Skeletal muscle tissue (tissue), 4 donors: Measurements from ENCODE around the gene COX6A2. TPM values are rescaled to one million over a fixed set of nuclear protein-coding genes. Genes with fewer than 3 reads are reported as not detected.

ENCODE experiments used
- H3K27ac ChIP-seq: one replicate; pipeline ENCODE4 v1.7.0; 2013; ENCODE audit warnings: mild to moderate bottlenecking, low read depth, low read length, inconsistent platforms
- H3K27me3 ChIP-seq, 3 donors: one replicate each; pipeline ENCODE4 v1.7.0; 2013; ENCODE audit warnings: low read length in 3 of 3; ENCODE audit not compliant: control insufficient read depth in 3 of 3, insufficient read depth in 3 of 3
- H3K36me3 ChIP-seq, 3 donors: one replicate each; pipeline ENCODE4 v1.7.0; 2013; ENCODE audit warnings: low read length in 3 of 3; ENCODE audit not compliant: control insufficient read depth in 3 of 3, insufficient read depth in 3 of 3
- H3K4me1 ChIP-seq, 3 donors: one replicate each; pipeline ENCODE4 v1.7.0; 2013; ENCODE audit warnings: low read length in 3 of 3, mild to moderate bottlenecking in 3 of 3; ENCODE audit not compliant: control insufficient read depth in 3 of 3, insufficient read depth in 3 of 3
- H3K4me3 ChIP-seq, 3 donors: one replicate each; pipeline ENCODE4 v1.7.0; 2013; ENCODE audit warnings: low read length in 3 of 3
- H3K9ac ChIP-seq, 3 donors: one replicate each; pipeline ENCODE4 v1.7.0; 2013; ENCODE audit warnings: low read length in 3 of 3, mild to moderate bottlenecking in 3 of 3, moderate library complexity in 2 of 3, low read depth in 1 of 3
- H3K9me3 ChIP-seq, 3 donors: one replicate each; pipeline ENCODE4 v1.7.0; 2013; ENCODE audit warnings: low read length in 3 of 3; ENCODE audit not compliant: control insufficient read depth in 3 of 3
- total RNA-seq: library from RNA; depleted of rRNA; stranded (reverse); fragments of >200 nt; gene quantifications from one replicate; pipeline ENCODE4 v1.2.3, GENCODE V29; 2014
- donor health status: Osteomylitis.

COX6A2 gene
- total RNA-seq, 1 donor from 2014 or later, result 49.1 TPM

- Histone ChIP-seq H3K36me3 (no peaks in the 10 kb centered on the region), H3K4me1 (peaks cover 0 to 11% (median 8%) of the 10 kb centered on the region in 3 donors), H3K9ac (no peak overlapping the region), H3K9me3 (no peaks in the 10 kb centered on the region), H3K4me3 (no peak overlapping the region), H3K27me3 (peaks cover 0 to 6% (median 0%) of the 10 kb centered on the region in 3 donors), H3K27ac (no peak overlapping the region)
Observed at GRCh38 chr16:31382485-31383161, 45.5 kb downstream of the COX6A2 start.

- no peak overlapping the region for H3K27ac ChIP-seq
- H3K27me3 ChIP-seq, result peaks cover 0 to 8% (median 0%) of the 10 kb centered on the region in 3 donors
- peaks cover 0 to 2% (median 0%) of the 10 kb centered on the region in 3 donors for H3K9me3 ChIP-seq
- no peak overlapping the region for H3K4me3 ChIP-seq
- H3K4me1 ChIP-seq, result peaks cover 0 to 3% (median 0%) of the 10 kb centered on the region in 3 donors
- H3K9ac ChIP-seq, result no peak overlapping the region
- no peaks in the 10 kb centered on the region for H3K36me3 ChIP-seq
Observed at GRCh38 chr16:31380201-31380600, 48.0 kb downstream of the COX6A2 start.

Other genes with a start within 250 kb of the COX6A2 start
- gene FUS, start 248.2 kb downstream of the COX6A2 start, total RNA-seq, result 40.2 TPM
- 27.1 TPM for gene PYCARD, start 225.6 kb downstream of the COX6A2 start, total RNA-seq
- gene TRIM72, start 214.2 kb downstream of the COX6A2 start, total RNA-seq, result 45.4 TPM
- gene PYDC1, start 211.2 kb downstream of the COX6A2 start, total RNA-seq, result not detected
- gene ITGAM, start 168.4 kb downstream of the COX6A2 start, total RNA-seq, result 8.4 TPM
- 1.0 TPM for gene ITGAX, start 73.2 kb downstream of the COX6A2 start, total RNA-seq
- gene ITGAD, start 35.0 kb downstream of the COX6A2 start, total RNA-seq, result under 0.01 TPM
- 0.52 TPM for gene ZNF843, start 14.4 kb upstream of the COX6A2 start, total RNA-seq
- 6.8 TPM for gene ARMC5, start 31.1 kb upstream of the COX6A2 start, total RNA-seq
- gene TGFB1I1, start 43.8 kb upstream of the COX6A2 start, total RNA-seq, result 30.8 TPM
- gene SLC5A2, start 54.8 kb upstream of the COX6A2 start, total RNA-seq, result not detected
- 30.8 TPM for gene RUSF1, start 80.0 kb upstream of the COX6A2 start, total RNA-seq
- 150 TPM for gene AHSP, start 99.5 kb upstream of the COX6A2 start, total RNA-seq